Astrocyte (in vitro differentiated cells and primary cell): ENCODE measurements around the gene PML. TPM values are rescaled to one million over a fixed set of nuclear protein-coding genes. Genes with fewer than 3 reads are reported as not detected.

Experiments used
- DNase-seq: peaks from one replicate; pipeline ENCODE4 v3.0.0-alpha.2; 2010; ENCODE audit warnings: low read depth
- FAIRE-seq: peaks from 2 replicates; lab custom pipeline; 2011; peaks lifted over from hg19 to GRCh38; lab: Jason Lieb, UNC
- H2AFZ ChIP-seq: 2 replicates; pipeline ENCODE4 v1.6.0; 2012; ENCODE audit warnings: low read depth, low read length, inconsistent platforms
- H3K27ac ChIP-seq: 2 replicates; pipeline ENCODE4 v1.5.1; 2011; ENCODE audit warnings: low read depth, low read length, inconsistent platforms
- H3K27me3 ChIP-seq: 2 replicates; pipeline ENCODE4 v1.6.0; 2011; ENCODE audit warnings: low read length, inconsistent platforms; ENCODE audit not compliant: insufficient read depth
- H3K36me3 ChIP-seq: 2 replicates; pipeline ENCODE4 v1.5.1; 2011; ENCODE audit warnings: low read length, inconsistent platforms; ENCODE audit not compliant: insufficient read depth
- H3K4me1 ChIP-seq: 2 replicates; pipeline ENCODE4 v1.5.1; 2011; ENCODE audit warnings: low read length, inconsistent platforms; ENCODE audit not compliant: insufficient read depth
- H3K4me2 ChIP-seq: 2 replicates; pipeline ENCODE4 v1.6.0; 2012; ENCODE audit warnings: low read length, inconsistent platforms
- H3K4me3 ChIP-seq: 2 replicates; pipeline ENCODE4 v1.5.1; 2011; ENCODE audit warnings: low read depth, mild to moderate bottlenecking, low read length, inconsistent platforms; ENCODE audit not compliant: insufficient read depth
- H3K79me2 ChIP-seq: 2 replicates; pipeline ENCODE4 v1.6.0; 2012; ENCODE audit warnings: mild to moderate bottlenecking, low read length, inconsistent platforms; ENCODE audit not compliant: insufficient read depth
- H3K9ac ChIP-seq: 2 replicates; pipeline ENCODE4 v1.6.0; 2012; ENCODE audit warnings: mild to moderate bottlenecking, low read length, inconsistent platforms
- H3K9me3 ChIP-seq: 2 replicates; pipeline ENCODE4 v1.5.1; 2012; ENCODE audit warnings: low read depth, mild to moderate bottlenecking, low read length, inconsistent platforms; ENCODE audit not compliant: insufficient read depth
- H4K20me1 ChIP-seq: 2 replicates; pipeline ENCODE4 v1.6.0; 2012; ENCODE audit warnings: low read length, inconsistent platforms; ENCODE audit not compliant: insufficient read depth
- H3K27ac Mint-ChIP-seq: one replicate; pipeline ENCODE4 v1.8.0; 2021; ENCODE audit warnings: mild to moderate bottlenecking, mixed read lengths; ENCODE audit not compliant: unreplicated experiment
- H3K27me3 Mint-ChIP-seq: one replicate; pipeline ENCODE4 v1.8.0; 2021; ENCODE audit warnings: low read depth, mixed read lengths; ENCODE audit not compliant: unreplicated experiment
- H3K36me3 Mint-ChIP-seq: one replicate; pipeline ENCODE4 v1.8.0; 2021; ENCODE audit warnings: low read depth, mixed read lengths; ENCODE audit not compliant: unreplicated experiment
- H3K4me1 Mint-ChIP-seq: one replicate; pipeline ENCODE4 v1.8.0; 2021; ENCODE audit warnings: low read depth, mixed read lengths; ENCODE audit not compliant: unreplicated experiment
- H3K4me3 Mint-ChIP-seq: one replicate; pipeline ENCODE4 v1.8.0; 2021; ENCODE audit warnings: mild to moderate bottlenecking, moderate library complexity, mixed read lengths; ENCODE audit not compliant: unreplicated experiment
- H3K9me3 Mint-ChIP-seq: one replicate; pipeline ENCODE4 v1.8.0; 2021; ENCODE audit warnings: mild to moderate bottlenecking, mixed read lengths; ENCODE audit not compliant: unreplicated experiment
- EZH2 ChIP-seq: IDR thresholded peaks from 2 replicates; pipeline ENCODE4 v1.6.1; 2012; ENCODE audit warnings: mild to moderate bottlenecking, low read length, inconsistent platforms; ENCODE audit not compliant: insufficient read depth
- total RNA-seq: library from RNA; stranded (reverse); gene quantifications from 2 replicates; pipeline ENCODE4 v1.2.1, GENCODE V29; 2021
- TF ChIP-seq, protein P1 (sequence below): IDR thresholded peaks from 2 replicates; pipeline ENCODE4 v1.5.1; 2011; ENCODE audit warnings: low read depth, mild to moderate bottlenecking, inconsistent platforms, low read length, moderate library complexity; ENCODE audit not compliant: insufficient read depth

Gene PML
- total RNA-seq, 1 donor from 2014 or later, result 116 TPM

DNA sequence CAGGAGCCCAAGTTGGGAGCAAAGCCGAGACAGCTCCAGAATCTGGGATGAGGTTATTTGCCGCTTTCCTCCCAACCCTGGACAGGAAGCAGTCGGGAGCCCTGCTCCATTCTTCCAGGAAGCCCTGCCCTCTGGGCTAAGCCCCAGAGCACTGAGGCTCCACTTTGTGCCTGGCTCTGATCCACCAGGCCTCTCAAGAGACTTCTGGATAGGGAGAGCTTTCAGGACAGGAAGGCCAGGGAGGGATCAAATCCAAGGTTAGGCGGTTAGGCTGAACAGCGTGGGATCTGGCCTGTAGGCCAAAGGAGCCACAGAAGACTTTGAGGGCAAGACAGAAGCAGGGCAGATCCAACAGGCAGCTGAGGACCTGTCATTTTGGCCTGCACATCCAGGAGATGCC is 3.3 kb upstream of the PML start:
- H3K79me2 ChIP-seq, result peaks cover 29% of the 10 kb centered on the region
- peak overlapping the region; percentile 72 for H3K4me3 ChIP-seq
- peaks cover 50% of the 10 kb centered on the region for H3K4me1 ChIP-seq
- Mint-ChIP-seq H3K4me3 (peak overlapping the region; percentile 79), H3K27ac (peak overlapping the region; percentile 12), H3K4me1 (peaks cover 49% of the 10 kb centered on the region), H3K36me3 (peaks cover 3% of the 10 kb centered on the region), H3K27me3 (no peaks in the 10 kb centered on the region), H3K9me3 (no peaks in the 10 kb centered on the region)
- no peak for FAIRE-seq
- H3K4me2 ChIP-seq, result peak overlapping the region; percentile 92
- H3K27ac ChIP-seq, result no peak overlapping the region
- no peaks in the 10 kb centered on the region for H4K20me1 ChIP-seq
- H3K27me3 ChIP-seq, result no peaks in the 10 kb centered on the region
- H3K9ac ChIP-seq, result peak overlapping the region; percentile 76
- H3K9me3 ChIP-seq, result no peaks in the 10 kb centered on the region
- H3K36me3 ChIP-seq, result no peaks in the 10 kb centered on the region
- no peak for DNase-seq
- TF ChIP-seq, protein P1, sequence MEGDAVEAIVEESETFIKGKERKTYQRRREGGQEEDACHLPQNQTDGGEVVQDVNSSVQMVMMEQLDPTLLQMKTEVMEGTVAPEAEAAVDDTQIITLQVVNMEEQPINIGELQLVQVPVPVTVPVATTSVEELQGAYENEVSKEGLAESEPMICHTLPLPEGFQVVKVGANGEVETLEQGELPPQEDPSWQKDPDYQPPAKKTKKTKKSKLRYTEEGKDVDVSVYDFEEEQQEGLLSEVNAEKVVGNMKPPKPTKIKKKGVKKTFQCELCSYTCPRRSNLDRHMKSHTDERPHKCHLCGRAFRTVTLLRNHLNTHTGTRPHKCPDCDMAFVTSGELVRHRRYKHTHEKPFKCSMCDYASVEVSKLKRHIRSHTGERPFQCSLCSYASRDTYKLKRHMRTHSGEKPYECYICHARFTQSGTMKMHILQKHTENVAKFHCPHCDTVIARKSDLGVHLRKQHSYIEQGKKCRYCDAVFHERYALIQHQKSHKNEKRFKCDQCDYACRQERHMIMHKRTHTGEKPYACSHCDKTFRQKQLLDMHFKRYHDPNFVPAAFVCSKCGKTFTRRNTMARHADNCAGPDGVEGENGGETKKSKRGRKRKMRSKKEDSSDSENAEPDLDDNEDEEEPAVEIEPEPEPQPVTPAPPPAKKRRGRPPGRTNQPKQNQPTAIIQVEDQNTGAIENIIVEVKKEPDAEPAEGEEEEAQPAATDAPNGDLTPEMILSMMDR, result no peak
- no peak for TF ChIP-seq EZH2
- peak overlapping the region; percentile 7 for H2AFZ ChIP-seq

DNA sequence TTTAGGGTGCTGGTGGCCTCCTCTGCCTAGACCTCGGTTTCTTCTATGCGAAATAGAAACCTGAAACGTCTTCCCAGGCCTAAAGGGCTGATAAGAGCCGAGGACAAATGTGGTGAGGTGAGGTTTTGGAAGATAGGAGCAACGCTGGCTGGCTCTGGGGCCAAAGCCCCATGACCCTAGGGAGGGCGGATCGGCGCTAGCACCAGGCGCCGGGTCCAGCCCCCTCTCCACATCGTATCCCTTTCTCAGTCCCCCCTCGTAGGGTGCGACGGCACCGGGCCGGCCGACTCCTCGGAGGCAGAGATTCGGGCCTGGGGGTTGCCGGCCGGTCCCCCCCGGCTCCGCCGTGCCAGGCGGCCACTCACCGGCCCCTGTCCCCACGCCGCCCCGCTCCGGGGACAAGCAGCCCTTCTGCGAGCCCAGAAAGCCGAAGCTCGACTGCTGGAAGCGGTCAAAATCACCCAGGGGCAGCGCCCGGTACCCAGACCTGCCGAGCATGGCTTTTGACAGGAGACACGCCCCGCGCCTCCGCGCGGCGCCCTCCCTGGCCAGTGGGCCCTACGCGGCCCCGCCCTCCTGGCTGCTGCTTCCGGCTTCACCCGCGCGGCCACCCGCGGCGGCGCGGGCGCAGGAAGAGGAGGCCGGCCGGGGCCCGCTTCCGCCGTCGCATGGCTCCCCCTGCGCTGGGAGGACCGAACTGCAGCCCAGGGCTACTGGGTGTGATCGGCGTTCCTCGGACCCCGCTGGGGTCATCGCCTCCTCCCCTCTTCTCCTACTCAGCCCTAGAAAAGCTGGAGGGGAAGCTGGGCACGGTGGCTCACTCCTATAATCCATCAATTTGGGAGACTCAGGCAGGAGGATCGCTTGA is 2.6 kb upstream of the PML start, which contains the start of gene STOML1:
Gene STOML1 (minus strand): TSS at position 570 of the 868 bp plus-strand sequence. CDS start 72 bp downstream, at position 498.
- FAIRE-seq, result no peak
- H3K27ac Mint-ChIP-seq, result peak within 1 kb of the TSS; percentile 12

More for the DNA sequence above, 2.6 kb upstream of the PML start, which contains the start of gene STOML1:
- Histone ChIP-seq H3K79me2 (peaks cover 36% of the 10 kb centered on the region), H3K9ac (peak within 1 kb of the TSS; percentile 76), H3K4me1 (peaks cover 55% of the 10 kb centered on the region), H2AFZ (peak within 1 kb of the TSS; percentile 82), H3K4me3 (peak within 1 kb of the TSS; percentile 72), H3K27me3 (no peaks in the 10 kb centered on the region), H3K4me2 (peak within 1 kb of the TSS; percentile 92), H3K27ac (no peak within 1 kb of the TSS), H3K9me3 (no peaks in the 10 kb centered on the region), H4K20me1 (peaks cover 5% of the 10 kb centered on the region), H3K36me3 (no peaks in the 10 kb centered on the region)
- Mint-ChIP-seq H3K4me3 (peak within 1 kb of the TSS; percentile 79), H3K36me3 (peaks cover 6% of the 10 kb centered on the region), H3K9me3 (no peaks in the 10 kb centered on the region), H3K4me1 (peaks cover 44% of the 10 kb centered on the region), H3K27me3 (no peaks in the 10 kb centered on the region)
- no peak for TF ChIP-seq EZH2
- TF ChIP-seq, protein P1, result peak; percentile 57
- DNase-seq, result peak; percentile 87
